GM12801 (cell line): ENCODE data around the gene WDFY2.

Experiments used
- TF ChIP-seq, protein P1 (sequence below): IDR thresholded peaks from one replicate; pipeline ENCODE4 v1.5.1; 2011; ENCODE audit warnings: control low read depth; ENCODE audit not compliant: insufficient read length; ENCODE audit errors: extremely low read depth

The WDFY2 gene

GRCh38 chr13:51587372-51587771, 3.1 kb downstream of the WDFY2 start:
- TF ChIP-seq, protein P1, sequence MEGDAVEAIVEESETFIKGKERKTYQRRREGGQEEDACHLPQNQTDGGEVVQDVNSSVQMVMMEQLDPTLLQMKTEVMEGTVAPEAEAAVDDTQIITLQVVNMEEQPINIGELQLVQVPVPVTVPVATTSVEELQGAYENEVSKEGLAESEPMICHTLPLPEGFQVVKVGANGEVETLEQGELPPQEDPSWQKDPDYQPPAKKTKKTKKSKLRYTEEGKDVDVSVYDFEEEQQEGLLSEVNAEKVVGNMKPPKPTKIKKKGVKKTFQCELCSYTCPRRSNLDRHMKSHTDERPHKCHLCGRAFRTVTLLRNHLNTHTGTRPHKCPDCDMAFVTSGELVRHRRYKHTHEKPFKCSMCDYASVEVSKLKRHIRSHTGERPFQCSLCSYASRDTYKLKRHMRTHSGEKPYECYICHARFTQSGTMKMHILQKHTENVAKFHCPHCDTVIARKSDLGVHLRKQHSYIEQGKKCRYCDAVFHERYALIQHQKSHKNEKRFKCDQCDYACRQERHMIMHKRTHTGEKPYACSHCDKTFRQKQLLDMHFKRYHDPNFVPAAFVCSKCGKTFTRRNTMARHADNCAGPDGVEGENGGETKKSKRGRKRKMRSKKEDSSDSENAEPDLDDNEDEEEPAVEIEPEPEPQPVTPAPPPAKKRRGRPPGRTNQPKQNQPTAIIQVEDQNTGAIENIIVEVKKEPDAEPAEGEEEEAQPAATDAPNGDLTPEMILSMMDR: no peak

- TF ChIP-seq, protein P1: no peak
These were observed 4.2 kb downstream of the WDFY2 start for GRCh38 chr13:51588406-51588949.

- TF ChIP-seq, protein P1: no peak
These were observed 5.5 kb downstream of the WDFY2 start for GRCh38 chr13:51589793-51590192.

- TF ChIP-seq, protein P1: no peak
These were observed 6.1 kb downstream of the WDFY2 start for GRCh38 chr13:51590231-51590970.

GRCh38 chr13:51590971-51591627, 6.8 kb downstream of the WDFY2 start:
- TF ChIP-seq, protein P1: no peak

DNA sequence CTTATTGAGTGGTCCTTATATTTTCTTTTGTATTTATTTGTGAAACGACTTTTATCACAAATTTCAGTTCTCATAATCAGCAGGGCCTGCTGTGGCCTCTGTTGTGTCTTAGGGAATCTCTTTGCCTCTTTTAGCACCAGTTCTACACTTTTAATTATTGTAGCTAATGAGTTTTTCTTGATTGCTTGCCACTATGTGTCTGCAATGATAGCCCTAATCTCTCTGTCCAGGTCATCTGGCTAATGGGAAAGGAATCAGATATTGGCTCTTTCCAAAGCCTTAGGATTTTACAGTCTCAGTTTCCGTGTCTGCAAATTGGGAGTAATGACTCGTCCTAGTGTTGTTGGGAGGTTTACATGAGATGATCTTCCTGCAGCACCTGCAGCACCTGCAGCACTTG, 10.2 kb downstream of the WDFY2 start:
- TF ChIP-seq, protein P1: no peak

- TF ChIP-seq, protein P1: no peak
These were observed 11.2 kb downstream of the WDFY2 start for GRCh38 chr13:51595416-51595815.
